ENCODE results near the gene RMDN3.

GRCh38 chr15:40773496-40773895, 18.4 kb upstream of the RMDN3 start:
- TF ChIP-seq, protein P1, sequence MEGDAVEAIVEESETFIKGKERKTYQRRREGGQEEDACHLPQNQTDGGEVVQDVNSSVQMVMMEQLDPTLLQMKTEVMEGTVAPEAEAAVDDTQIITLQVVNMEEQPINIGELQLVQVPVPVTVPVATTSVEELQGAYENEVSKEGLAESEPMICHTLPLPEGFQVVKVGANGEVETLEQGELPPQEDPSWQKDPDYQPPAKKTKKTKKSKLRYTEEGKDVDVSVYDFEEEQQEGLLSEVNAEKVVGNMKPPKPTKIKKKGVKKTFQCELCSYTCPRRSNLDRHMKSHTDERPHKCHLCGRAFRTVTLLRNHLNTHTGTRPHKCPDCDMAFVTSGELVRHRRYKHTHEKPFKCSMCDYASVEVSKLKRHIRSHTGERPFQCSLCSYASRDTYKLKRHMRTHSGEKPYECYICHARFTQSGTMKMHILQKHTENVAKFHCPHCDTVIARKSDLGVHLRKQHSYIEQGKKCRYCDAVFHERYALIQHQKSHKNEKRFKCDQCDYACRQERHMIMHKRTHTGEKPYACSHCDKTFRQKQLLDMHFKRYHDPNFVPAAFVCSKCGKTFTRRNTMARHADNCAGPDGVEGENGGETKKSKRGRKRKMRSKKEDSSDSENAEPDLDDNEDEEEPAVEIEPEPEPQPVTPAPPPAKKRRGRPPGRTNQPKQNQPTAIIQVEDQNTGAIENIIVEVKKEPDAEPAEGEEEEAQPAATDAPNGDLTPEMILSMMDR (IDR thresholded peaks at IDR 0.05; ENCODE audit: borderline replicate concordance, extremely low read depth, low read length, poor library complexity, severe bottlenecking) = no peak
- no peak for TF ChIP-seq EZH2 (IDR thresholded peaks at IDR 0.05; ENCODE audit: borderline replicate concordance, low read depth, low read length, severe bottlenecking)
